ENCODE data around the gene PDXP.

PDXP gene

DNA sequence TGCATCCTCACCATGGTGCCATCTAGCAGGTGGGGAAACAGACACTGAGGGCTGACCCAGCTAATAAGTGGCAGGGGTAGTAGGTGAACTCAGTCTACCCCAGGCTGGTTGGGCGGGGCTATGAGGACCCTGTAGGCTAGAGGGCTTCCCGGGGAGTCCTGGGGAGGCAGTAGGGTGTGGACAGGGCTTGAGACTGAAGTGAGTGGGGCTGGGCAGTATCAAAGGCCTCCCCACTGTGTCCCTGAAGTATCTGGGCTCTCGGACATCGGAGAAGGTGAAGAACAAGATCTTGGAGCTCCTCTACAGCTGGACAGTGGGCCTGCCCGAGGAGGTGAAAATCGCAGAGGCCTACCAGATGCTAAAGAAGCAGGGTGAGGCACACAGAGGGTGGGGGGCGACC is 38.5 kb upstream of the PDXP start:
- no peak overlapping the region for H3K9ac ChIP-seq (ENCODE audit: low read depth, low read length)
- H3K36me3 ChIP-seq (ENCODE audit: control insufficient read depth, insufficient read depth, low read length), result peaks cover 67% of the 10 kb centered on the region

DNA sequence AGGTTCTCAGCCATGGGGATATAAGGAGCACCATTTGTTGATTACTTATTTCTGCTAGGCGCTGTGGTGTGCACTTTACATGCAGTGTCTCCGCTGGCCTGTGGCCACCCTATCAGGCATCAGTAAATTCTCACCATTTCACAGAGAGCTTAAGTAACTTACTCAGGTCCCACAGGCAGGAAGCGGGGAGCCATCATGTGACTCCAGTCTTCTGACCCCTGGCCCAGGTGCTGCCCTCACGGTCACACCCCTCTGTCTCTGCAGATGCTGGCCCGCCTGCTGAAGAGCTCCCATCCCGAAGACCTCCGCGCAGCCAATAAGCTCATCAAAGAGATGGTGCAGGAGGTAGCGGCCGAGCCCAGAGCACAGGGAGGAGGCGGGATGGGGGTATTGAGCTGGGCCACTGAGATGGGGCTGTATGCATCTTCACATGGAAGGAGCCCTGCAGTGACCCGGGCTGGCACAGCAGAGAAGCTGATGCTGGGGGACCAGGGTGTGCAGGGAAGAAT is 37.1 kb upstream of the PDXP start:
- H3K27ac ChIP-seq (ENCODE audit: low read depth, low read length), result no peak overlapping the region
- peaks cover 4% of the 10 kb centered on the region for H3K4me1 ChIP-seq (ENCODE audit: control insufficient read depth, insufficient read depth, low read length)
- H3K4me3 ChIP-seq (ENCODE audit: low read depth, low read length), result no peak overlapping the region
- H3K9ac ChIP-seq (ENCODE audit: low read depth, low read length), result no peak overlapping the region
- H3K27me3 ChIP-seq (ENCODE audit: control insufficient read depth, insufficient read depth, low read length), result no peaks in the 10 kb centered on the region
- H3K36me3 ChIP-seq (ENCODE audit: control insufficient read depth, insufficient read depth, low read length), result peaks cover 73% of the 10 kb centered on the region
- H3K9me3 ChIP-seq (ENCODE audit: control insufficient read depth, insufficient read depth, low read length), result no peaks in the 10 kb centered on the region

More for the DNA sequence above, 38.5 kb upstream of the PDXP start:
- Histone ChIP-seq H3K4me1 (ENCODE audit: control insufficient read depth, insufficient read depth, low read length) (peaks cover 4% of the 10 kb centered on the region), H3K27me3 (ENCODE audit: control insufficient read depth, insufficient read depth, low read length) (no peaks in the 10 kb centered on the region), H3K4me3 (ENCODE audit: low read depth, low read length) (no peak overlapping the region), H3K9me3 (ENCODE audit: control insufficient read depth, insufficient read depth, low read length) (no peaks in the 10 kb centered on the region), H3K27ac (ENCODE audit: low read depth, low read length) (no peak overlapping the region)

DNA sequence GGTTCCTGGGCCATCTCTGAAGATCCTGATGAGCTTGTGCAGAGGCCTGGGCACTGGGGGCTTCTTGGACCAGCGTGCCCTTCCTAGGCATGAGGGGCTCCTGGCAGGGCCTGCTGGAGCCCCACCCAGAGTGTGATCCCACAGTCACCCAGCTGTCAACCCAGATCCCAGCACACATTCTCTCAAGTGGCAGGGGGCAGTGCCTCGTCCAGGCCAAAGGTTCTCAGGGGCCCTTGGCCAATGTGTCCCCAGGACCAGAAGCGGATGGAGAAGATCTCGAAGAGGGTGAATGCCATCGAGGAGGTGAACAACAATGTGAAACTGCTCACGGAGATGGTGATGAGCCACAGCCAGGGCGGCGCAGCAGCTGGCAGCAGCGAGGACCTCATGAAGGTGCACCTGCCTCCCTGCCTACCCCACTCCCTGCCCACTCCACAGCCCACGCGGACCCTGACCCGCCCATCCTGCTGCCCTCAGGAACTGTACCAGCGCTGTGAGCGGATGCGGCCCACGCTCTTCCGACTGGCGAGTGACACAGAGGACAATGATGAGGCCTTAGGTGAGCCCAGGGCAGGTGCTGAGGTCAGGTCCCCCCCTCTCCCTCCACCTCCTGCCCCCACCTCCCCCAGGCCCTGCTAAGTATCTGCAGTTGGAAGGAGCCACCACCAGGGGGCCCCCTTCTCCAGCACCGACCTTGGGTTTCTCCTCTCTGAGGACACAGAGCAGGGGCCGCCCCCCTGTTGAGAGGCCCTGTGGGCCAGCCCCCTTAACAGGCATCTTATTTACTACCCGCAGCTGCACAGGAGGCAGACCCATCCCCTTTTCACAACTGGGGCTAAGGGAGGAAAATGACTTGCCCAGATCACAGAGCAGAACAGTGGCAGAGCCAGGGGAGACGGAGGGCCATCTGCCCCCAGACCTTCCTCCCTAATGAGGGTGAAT is 35.2 kb upstream of the PDXP start:
- Histone ChIP-seq H3K9me3 (ENCODE audit: control insufficient read depth, insufficient read depth, low read length) (no peaks in the 10 kb centered on the region), H3K4me3 (ENCODE audit: low read depth, low read length) (no peak overlapping the region), H3K4me1 (ENCODE audit: control insufficient read depth, insufficient read depth, low read length) (peaks cover 4% of the 10 kb centered on the region), H3K36me3 (ENCODE audit: control insufficient read depth, insufficient read depth, low read length) (peaks cover 59% of the 10 kb centered on the region), H3K9ac (ENCODE audit: low read depth, low read length) (no peak overlapping the region), H3K27ac (ENCODE audit: low read depth, low read length) (no peak overlapping the region), H3K27me3 (ENCODE audit: control insufficient read depth, insufficient read depth, low read length) (no peaks in the 10 kb centered on the region)

DNA sequence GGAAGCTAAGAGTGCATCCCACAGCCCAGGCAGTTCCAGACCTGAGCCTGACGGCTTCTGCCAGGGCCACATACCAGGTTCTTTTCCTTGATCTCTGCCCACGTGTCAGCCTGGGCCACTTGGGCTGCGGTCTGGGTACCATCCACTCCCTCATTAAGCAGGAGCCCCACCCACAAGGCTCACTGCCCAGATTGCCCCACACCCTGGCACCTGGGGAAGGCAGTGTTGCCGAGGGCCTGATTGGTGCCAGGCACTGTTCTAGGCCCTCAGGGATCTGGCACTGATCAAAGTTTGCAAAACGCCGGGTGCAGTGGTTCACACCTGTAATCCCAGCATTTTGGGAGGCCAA is 34.5 kb upstream of the PDXP start:
- no peaks in the 10 kb centered on the region for H3K9me3 ChIP-seq (ENCODE audit: control insufficient read depth, insufficient read depth, low read length)
- H3K27ac ChIP-seq (ENCODE audit: low read depth, low read length), result no peak overlapping the region
- no peak overlapping the region for H3K9ac ChIP-seq (ENCODE audit: low read depth, low read length)
- no peaks in the 10 kb centered on the region for H3K27me3 ChIP-seq (ENCODE audit: control insufficient read depth, insufficient read depth, low read length)
- no peak overlapping the region for H3K4me3 ChIP-seq (ENCODE audit: low read depth, low read length)
- peaks cover 4% of the 10 kb centered on the region for H3K4me1 ChIP-seq (ENCODE audit: control insufficient read depth, insufficient read depth, low read length)
- H3K36me3 ChIP-seq (ENCODE audit: control insufficient read depth, insufficient read depth, low read length), result peaks cover 57% of the 10 kb centered on the region

DNA sequence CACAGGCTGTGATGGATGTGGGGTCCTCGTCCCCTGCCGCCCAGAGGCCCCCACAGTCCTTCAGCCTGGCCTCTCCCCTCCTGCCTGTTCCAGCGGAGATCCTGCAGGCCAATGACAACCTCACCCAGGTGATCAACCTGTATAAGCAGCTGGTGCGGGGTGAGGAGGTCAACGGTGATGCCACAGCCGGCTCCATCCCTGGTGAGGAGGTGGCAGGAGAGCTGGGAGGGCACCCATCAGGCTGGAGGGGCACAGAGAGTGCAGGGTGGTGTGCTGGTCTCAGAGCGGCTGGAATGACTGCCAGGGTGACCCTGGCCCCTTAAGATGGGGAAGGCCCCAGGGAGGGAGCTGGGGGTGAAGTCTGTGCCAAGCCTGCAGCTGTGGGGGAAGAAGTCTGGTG is 33.6 kb upstream of the PDXP start:
- no peak overlapping the region for H3K9ac ChIP-seq (ENCODE audit: low read depth, low read length)

DNA sequence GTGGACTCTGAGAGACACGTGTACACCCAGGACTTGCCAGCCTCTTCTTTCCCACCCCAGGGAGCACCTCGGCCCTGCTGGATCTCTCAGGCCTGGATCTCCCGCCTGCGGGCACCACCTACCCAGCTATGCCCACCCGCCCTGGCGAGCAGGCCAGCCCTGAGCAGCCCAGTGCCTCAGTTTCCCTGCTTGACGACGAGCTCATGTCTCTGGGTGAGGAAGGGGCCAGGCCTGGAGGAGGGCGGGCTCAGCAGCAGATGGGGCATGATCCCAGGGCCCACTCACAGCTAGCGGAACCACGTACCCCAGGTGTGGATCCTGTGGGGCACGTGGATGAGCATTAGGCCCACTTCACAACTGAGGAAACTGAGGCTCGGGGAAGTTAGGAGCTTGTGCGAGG is 32.8 kb upstream of the PDXP start:
- Histone ChIP-seq H3K27ac (ENCODE audit: low read depth, low read length) (no peak overlapping the region), H3K36me3 (ENCODE audit: control insufficient read depth, insufficient read depth, low read length) (peaks cover 55% of the 10 kb centered on the region), H3K9me3 (ENCODE audit: control insufficient read depth, insufficient read depth, low read length) (no peaks in the 10 kb centered on the region), H3K4me3 (ENCODE audit: low read depth, low read length) (no peak overlapping the region), H3K9ac (ENCODE audit: low read depth, low read length) (no peak overlapping the region), H3K27me3 (ENCODE audit: control insufficient read depth, insufficient read depth, low read length) (no peaks in the 10 kb centered on the region), H3K4me1 (ENCODE audit: control insufficient read depth, insufficient read depth, low read length) (peaks cover 4% of the 10 kb centered on the region)

More for the DNA sequence above, 33.6 kb upstream of the PDXP start:
- no peak overlapping the region for H3K27ac ChIP-seq (ENCODE audit: low read depth, low read length)
- H3K4me1 ChIP-seq (ENCODE audit: control insufficient read depth, insufficient read depth, low read length), result peaks cover 4% of the 10 kb centered on the region
- H3K36me3 ChIP-seq (ENCODE audit: control insufficient read depth, insufficient read depth, low read length), result peaks cover 58% of the 10 kb centered on the region
- no peaks in the 10 kb centered on the region for H3K27me3 ChIP-seq (ENCODE audit: control insufficient read depth, insufficient read depth, low read length)
- no peaks in the 10 kb centered on the region for H3K9me3 ChIP-seq (ENCODE audit: control insufficient read depth, insufficient read depth, low read length)
- no peak overlapping the region for H3K4me3 ChIP-seq (ENCODE audit: low read depth, low read length)

DNA sequence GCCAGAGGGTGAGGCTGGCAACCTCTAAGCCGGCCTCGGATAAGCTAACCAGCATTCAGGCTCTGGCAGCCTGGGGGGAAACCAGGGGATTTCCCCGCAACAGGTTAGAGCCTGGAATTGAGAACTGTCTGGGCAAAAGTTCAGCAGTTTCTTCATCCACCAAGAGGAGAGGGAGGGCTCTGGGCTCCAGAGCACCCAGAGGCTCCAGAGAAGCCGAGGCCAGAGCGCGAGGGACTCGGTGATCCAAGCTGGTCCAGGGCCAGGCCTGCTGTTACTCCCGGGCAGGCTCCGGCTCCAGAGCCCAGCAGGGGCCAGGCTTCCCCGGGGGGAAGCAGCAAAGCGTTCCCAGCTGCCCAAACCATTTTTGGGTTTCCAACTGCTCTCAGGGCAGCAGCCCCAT is 32.4 kb upstream of the PDXP start:
- Histone ChIP-seq H3K4me1 (ENCODE audit: control insufficient read depth, insufficient read depth, low read length) (peaks cover 4% of the 10 kb centered on the region), H3K36me3 (ENCODE audit: control insufficient read depth, insufficient read depth, low read length) (peaks cover 53% of the 10 kb centered on the region), H3K27ac (ENCODE audit: low read depth, low read length) (no peak overlapping the region), H3K9me3 (ENCODE audit: control insufficient read depth, insufficient read depth, low read length) (no peaks in the 10 kb centered on the region), H3K27me3 (ENCODE audit: control insufficient read depth, insufficient read depth, low read length) (no peaks in the 10 kb centered on the region), H3K4me3 (ENCODE audit: low read depth, low read length) (no peak overlapping the region), H3K9ac (ENCODE audit: low read depth, low read length) (no peak overlapping the region)

DNA sequence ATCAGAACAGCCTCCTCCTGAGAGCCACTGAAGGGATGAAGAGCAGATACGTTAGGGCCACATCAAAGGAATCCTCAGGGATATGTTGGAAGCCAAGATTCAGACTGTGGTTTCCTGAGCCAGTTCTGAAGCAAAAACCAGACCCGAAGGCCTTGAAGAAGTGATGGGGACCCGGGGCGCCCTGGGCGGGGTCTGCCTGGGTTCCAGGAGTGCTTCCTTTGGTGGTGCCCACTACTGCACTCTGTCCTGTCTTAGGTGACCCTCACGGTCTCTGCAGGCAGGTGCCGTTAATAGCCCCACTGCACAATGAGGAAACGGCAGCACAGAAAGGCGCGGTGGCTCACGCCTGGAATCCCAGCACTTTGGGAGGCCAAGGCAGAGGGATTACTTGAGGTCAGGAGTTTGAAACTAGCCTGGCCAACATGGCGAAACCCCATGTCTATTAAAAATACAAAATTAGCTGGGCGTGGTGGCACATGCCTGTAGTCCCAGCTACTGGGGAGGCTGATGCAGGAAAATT is 31.9 kb upstream of the PDXP start:
- no peak overlapping the region for H3K4me3 ChIP-seq (ENCODE audit: low read depth, low read length)
- H3K9me3 ChIP-seq (ENCODE audit: control insufficient read depth, insufficient read depth, low read length), result no peaks in the 10 kb centered on the region
- H3K4me1 ChIP-seq (ENCODE audit: control insufficient read depth, insufficient read depth, low read length), result peaks cover 4% of the 10 kb centered on the region
- H3K27me3 ChIP-seq (ENCODE audit: control insufficient read depth, insufficient read depth, low read length), result no peaks in the 10 kb centered on the region
- peaks cover 52% of the 10 kb centered on the region for H3K36me3 ChIP-seq (ENCODE audit: control insufficient read depth, insufficient read depth, low read length)
- no peak overlapping the region for H3K27ac ChIP-seq (ENCODE audit: low read depth, low read length)
- no peak overlapping the region for H3K9ac ChIP-seq (ENCODE audit: low read depth, low read length)

DNA sequence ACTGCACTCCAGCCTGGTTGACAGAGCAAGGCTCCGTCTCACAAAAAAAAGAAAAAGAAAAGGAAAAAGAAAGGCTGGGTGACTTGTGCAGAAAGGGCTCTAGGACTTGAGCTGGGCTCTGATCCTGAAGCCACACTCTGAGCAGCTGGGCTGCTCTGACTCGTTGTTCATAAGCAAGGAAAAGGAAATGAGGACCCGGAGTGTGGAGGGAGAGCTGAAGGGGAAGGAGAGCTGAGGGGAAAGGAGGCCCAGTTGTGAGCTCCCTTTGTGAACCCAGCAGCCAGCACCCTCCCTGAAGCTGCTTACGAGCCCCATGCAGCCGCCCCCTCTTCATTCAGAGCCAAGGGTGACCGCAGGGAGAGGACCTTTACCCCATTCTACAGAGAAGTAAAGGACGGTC is 31.4 kb upstream of the PDXP start:
- no peaks in the 10 kb centered on the region for H3K27me3 ChIP-seq (ENCODE audit: control insufficient read depth, insufficient read depth, low read length)
- H3K9ac ChIP-seq (ENCODE audit: low read depth, low read length), result no peak overlapping the region
- H3K4me3 ChIP-seq (ENCODE audit: low read depth, low read length), result no peak overlapping the region
- no peak overlapping the region for H3K27ac ChIP-seq (ENCODE audit: low read depth, low read length)
- H3K36me3 ChIP-seq (ENCODE audit: control insufficient read depth, insufficient read depth, low read length), result peaks cover 53% of the 10 kb centered on the region
- H3K9me3 ChIP-seq (ENCODE audit: control insufficient read depth, insufficient read depth, low read length), result no peaks in the 10 kb centered on the region
- H3K4me1 ChIP-seq (ENCODE audit: control insufficient read depth, insufficient read depth, low read length), result peaks cover 4% of the 10 kb centered on the region

DNA sequence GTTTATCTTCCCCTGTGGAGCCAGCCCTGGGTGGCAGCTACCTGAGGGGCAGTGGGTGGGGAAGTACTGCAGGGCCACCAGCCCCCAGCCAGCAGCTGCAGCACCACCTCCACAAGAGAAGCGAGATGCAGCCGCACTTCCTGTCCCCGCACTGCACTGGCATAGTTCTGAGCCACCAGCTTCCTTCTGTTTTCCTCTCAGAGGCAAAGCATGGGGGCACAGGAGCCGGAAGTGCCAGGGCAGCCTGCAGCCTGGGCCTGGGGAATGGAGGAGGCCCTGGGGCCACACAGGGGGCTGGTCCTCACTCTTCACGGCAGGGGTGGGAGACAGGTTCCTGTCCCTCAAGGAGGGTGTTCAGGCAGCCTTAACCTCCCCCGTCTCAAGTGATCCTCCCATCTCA is 31.0 kb upstream of the PDXP start:
- no peaks in the 10 kb centered on the region for H3K27me3 ChIP-seq (ENCODE audit: control insufficient read depth, insufficient read depth, low read length)
- no peak overlapping the region for H3K4me3 ChIP-seq (ENCODE audit: low read depth, low read length)
- no peak overlapping the region for H3K27ac ChIP-seq (ENCODE audit: low read depth, low read length)
- peaks cover 57% of the 10 kb centered on the region for H3K36me3 ChIP-seq (ENCODE audit: control insufficient read depth, insufficient read depth, low read length)
- H3K9me3 ChIP-seq (ENCODE audit: control insufficient read depth, insufficient read depth, low read length), result no peaks in the 10 kb centered on the region
- H3K4me1 ChIP-seq (ENCODE audit: control insufficient read depth, insufficient read depth, low read length), result peaks cover 4% of the 10 kb centered on the region
- H3K9ac ChIP-seq (ENCODE audit: low read depth, low read length), result no peak overlapping the region

DNA sequence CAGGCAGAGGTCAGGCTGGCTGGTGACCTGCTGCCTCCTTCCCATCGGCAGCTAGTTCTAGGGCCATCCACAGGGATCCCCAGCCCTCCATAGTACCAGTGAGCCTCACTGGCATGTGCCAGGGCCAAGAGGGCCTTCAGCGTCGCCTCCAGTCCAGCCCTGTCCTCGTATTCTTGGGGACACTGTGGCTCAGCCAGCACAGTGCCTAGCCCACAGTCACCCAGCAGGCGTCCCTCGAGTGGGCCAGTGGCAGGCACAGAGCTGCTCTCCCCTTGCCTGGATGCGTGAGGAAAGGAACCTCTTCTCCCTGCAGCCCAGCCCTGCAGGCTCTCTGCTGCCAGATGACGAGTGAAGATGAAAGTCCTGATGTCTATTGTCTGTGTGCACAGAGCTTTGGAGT is 29.7 kb upstream of the PDXP start:
- no peak overlapping the region for H3K9ac ChIP-seq (ENCODE audit: low read depth, low read length)
- no peaks in the 10 kb centered on the region for H3K9me3 ChIP-seq (ENCODE audit: control insufficient read depth, insufficient read depth, low read length)
- H3K27me3 ChIP-seq (ENCODE audit: control insufficient read depth, insufficient read depth, low read length), result no peaks in the 10 kb centered on the region
- H3K36me3 ChIP-seq (ENCODE audit: control insufficient read depth, insufficient read depth, low read length), result peaks cover 52% of the 10 kb centered on the region
- peaks cover 13% of the 10 kb centered on the region for H3K4me1 ChIP-seq (ENCODE audit: control insufficient read depth, insufficient read depth, low read length)
- no peak overlapping the region for H3K27ac ChIP-seq (ENCODE audit: low read depth, low read length)
- H3K4me3 ChIP-seq (ENCODE audit: low read depth, low read length), result no peak overlapping the region
